GM12873 (cell line): Measurements from ENCODE around the gene CACNA1B.

Source experiments
- CTCF ChIP-seq: IDR thresholded peaks from 2 replicates; pipeline ENCODE4 v1.5.1; 2012; ENCODE audit warnings: low read depth, mild to moderate bottlenecking, moderate library complexity, low read length, control low read depth; ENCODE audit not compliant: insufficient read depth; ENCODE audit errors: missing control alignments

The CACNA1B gene

GRCh38 chr9:137876781-137877386, 698 bp upstream of the CACNA1B start:
- no peak for TF ChIP-seq CTCF

GRCh38 chr9:137878146-137878941, 762 bp downstream of the CACNA1B start:
- no peak for TF ChIP-seq CTCF

- no peak for TF ChIP-seq CTCF
Observed at GRCh38 chr9:137879052-137879451, 1.5 kb downstream of the CACNA1B start.

GRCh38 chr9:137879566-137880150, 2.1 kb downstream of the CACNA1B start:
- TF ChIP-seq CTCF: no peak

- TF ChIP-seq CTCF: no peak
Observed at GRCh38 chr9:137880160-137880975, 2.8 kb downstream of the CACNA1B start.

- TF ChIP-seq CTCF: no peak
Observed at GRCh38 chr9:137880976-137881530, 3.5 kb downstream of the CACNA1B start.
